Ectodermal cell (in vitro differentiated cells): ENCODE data around the gene SPATA31D1.

Experiments used
- H3K27ac ChIP-seq: 2 replicates; pipeline ENCODE4 v1.7.0; 2013; ENCODE audit warnings: mild to moderate bottlenecking, low read depth, low read length; ENCODE audit not compliant: insufficient read depth, poor library complexity, severe bottlenecking
- H3K27me3 ChIP-seq: 2 replicates; pipeline ENCODE4 v1.7.0; 2013; ENCODE audit warnings: mild to moderate bottlenecking, low read length; ENCODE audit not compliant: insufficient read depth, control insufficient read depth, poor library complexity, severe bottlenecking
- H3K36me3 ChIP-seq: one replicate; pipeline ENCODE4 v1.7.0; 2013; ENCODE audit warnings: low read length; ENCODE audit not compliant: control insufficient read depth, insufficient read depth
- H3K4me1 ChIP-seq: one replicate; pipeline ENCODE4 v1.7.0; 2013; ENCODE audit warnings: low read length; ENCODE audit not compliant: control insufficient read depth, insufficient read depth
- H3K4me3 ChIP-seq: 2 replicates; pipeline ENCODE4 v1.7.0; 2013; ENCODE audit warnings: low read depth, low read length, control low read depth; ENCODE audit not compliant: insufficient read depth
- H3K9me3 ChIP-seq: 2 replicates; pipeline ENCODE4 v1.7.0; 2013; ENCODE audit warnings: mild to moderate bottlenecking, low read length, moderate library complexity; ENCODE audit not compliant: control insufficient read depth
- WGBS, 2 experiments: methylation state at CpG; one replicate each; pipeline ENCODE4 v1.1.7; 2013; ENCODE audit warnings: missing lambda C conversion rate in 2 of 2; 5-methylcytosine and 5-hydroxymethylcytosine counted together

The SPATA31D1 gene

DNA sequence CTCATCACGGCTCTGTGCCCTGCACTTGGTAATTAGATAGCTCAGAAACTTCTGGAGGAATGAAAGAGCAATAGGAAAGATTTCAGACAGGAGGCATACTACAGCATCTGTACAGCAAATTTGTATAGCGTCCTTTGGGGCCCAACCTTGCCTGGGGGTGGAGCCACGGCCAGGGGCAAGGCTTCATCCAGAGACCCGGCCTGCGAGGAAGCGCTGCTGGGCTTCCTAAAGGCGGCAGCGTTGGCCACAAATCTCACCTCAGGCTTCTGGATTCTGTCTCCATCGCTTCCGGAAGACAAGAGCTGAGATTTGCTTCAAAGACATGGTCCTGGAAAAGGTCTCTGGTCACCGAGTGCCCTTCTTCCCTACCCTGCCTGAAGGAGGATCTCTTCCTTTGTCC, 12.2 kb upstream of the SPATA31D1 start:
- Histone ChIP-seq H3K4me1 (no peaks in the 10 kb centered on the region), H3K27ac (no peak overlapping the region), H3K4me3 (no peak overlapping the region), H3K9me3 (no peaks in the 10 kb centered on the region), H3K36me3 (no peaks in the 10 kb centered on the region), H3K27me3 (no peaks in the 10 kb centered on the region)
- WGBS, 2 experiments: 92 to 93% methylated on average over 11 of the region's 11 CpGs

DNA sequence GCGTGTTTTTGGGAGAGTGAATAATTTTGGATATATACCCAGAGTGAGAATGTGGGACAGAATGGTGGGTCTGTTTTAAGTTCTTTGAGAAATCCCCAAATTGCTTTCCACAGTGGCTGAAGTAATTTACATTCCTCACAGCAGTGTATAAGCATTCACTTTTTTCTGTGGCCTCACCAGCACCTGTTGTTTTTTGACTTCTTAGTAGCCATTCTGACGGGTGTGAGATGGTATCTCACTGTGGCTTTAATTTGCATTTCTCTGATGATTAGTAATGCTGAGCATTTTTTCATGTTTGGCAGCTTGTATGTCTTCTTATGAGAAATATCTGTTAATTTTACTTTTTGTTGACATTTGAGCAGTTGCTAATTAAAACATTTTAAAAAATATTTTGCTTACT, 9.4 kb upstream of the SPATA31D1 start:
- Histone ChIP-seq H3K9me3 (no peaks in the 10 kb centered on the region), H3K27ac (no peak overlapping the region)
- WGBS, 2 experiments: 73 to 79% methylated on average over 2 of the region's 2 CpGs

DNA sequence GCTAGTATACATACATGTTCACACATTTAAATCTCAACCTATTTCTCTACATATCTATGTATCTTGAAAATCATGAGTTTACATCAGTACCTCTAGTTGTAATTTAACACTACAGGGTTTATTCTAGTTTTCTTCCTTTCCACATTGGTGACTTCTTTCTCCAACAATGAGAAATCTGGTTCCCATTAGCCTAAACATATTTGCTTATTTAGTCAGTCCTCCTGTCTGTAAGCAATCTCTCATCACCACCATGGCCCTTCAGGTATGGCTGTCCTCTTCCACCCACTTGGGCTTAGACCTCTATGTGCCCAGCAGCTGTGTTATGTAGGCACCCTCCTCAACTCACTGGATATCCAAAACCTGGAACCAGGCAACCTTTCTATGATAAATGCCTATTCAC, 8.0 kb upstream of the SPATA31D1 start:
- H3K4me3 ChIP-seq: no peak overlapping the region
- H3K27ac ChIP-seq: no peak overlapping the region
- H3K36me3 ChIP-seq: no peaks in the 10 kb centered on the region
- H3K4me1 ChIP-seq: no peaks in the 10 kb centered on the region
- H3K9me3 ChIP-seq: no peaks in the 10 kb centered on the region
- H3K27me3 ChIP-seq: no peaks in the 10 kb centered on the region

More for the DNA sequence above, 9.4 kb upstream of the SPATA31D1 start:
- no peaks in the 10 kb centered on the region for H3K27me3 ChIP-seq
- no peaks in the 10 kb centered on the region for H3K36me3 ChIP-seq
- no peak overlapping the region for H3K4me3 ChIP-seq
- no peaks in the 10 kb centered on the region for H3K4me1 ChIP-seq

DNA sequence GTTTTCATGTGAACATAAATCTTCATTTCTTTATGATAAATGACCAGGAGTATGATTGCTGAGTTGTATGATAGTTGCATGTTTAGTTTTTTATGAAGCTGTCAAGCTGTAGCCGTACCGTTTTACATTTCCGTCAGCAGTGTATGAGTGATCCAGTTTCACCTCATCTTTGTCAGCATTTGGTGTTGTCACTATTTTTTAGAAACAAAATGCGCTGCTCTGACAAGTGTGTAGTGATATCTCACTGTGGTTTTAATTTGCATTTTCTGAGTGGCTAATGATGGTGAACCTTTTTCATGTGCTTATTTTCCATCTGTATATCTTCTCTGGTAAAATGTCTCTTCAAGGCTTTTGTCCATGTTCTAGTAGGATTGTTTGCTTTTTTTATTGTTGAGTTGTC, 6.7 kb upstream of the SPATA31D1 start:
- Histone ChIP-seq H3K9me3 (no peaks in the 10 kb centered on the region), H3K4me3 (no peak overlapping the region), H3K27me3 (no peaks in the 10 kb centered on the region), H3K27ac (no peak overlapping the region), H3K4me1 (no peaks in the 10 kb centered on the region), H3K36me3 (no peaks in the 10 kb centered on the region)
- 96 to 97% methylated on average over 4 of the region's 4 CpGs for WGBS, 2 experiments

DNA sequence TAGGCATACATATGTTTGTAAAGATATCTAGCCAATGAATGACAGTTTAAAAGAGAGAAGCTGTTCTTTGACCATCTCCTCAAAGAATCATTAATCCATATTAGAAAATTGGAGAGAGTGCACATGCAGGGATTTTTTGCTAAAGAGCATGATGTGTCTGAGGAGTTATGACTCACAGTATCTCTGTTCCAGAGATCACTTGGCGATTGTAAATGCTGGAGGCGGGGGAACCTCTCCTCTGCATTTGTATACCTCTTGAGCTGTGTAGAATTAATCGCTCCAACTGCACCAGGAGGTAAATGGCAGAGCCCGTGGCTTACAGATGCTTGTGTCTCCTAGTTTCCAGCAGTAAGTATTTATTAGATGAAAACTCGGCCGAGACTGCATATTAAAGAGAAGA, 3.6 kb upstream of the SPATA31D1 start:
- no peaks in the 10 kb centered on the region for H3K36me3 ChIP-seq
- WGBS, 2 experiments: 84 to 93% methylated on average over 6 of the region's 6 CpGs
- H3K27me3 ChIP-seq: no peaks in the 10 kb centered on the region
- H3K4me1 ChIP-seq: no peaks in the 10 kb centered on the region
- no peaks in the 10 kb centered on the region for H3K9me3 ChIP-seq
- no peak overlapping the region for H3K4me3 ChIP-seq
- H3K27ac ChIP-seq: no peak overlapping the region

DNA sequence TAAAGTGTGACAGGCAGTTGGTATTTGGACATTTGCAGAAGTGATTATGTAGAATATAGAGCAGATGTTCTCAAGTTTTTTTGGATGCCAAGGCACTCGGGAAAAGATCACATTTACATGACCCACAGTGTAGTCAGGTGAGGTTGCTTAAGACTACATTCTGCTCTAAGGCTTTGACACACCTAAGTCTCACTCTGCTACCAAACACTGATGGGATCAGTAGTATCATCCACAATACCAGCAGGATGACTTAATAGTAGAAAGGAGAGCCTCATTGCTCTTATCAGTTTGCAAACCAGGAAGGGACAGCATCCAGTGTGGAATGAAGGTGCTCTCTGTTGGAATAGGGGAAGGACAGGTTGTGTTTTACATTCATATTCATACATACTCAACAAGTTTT, 2.5 kb upstream of the SPATA31D1 start:
- Histone ChIP-seq H3K36me3 (no peaks in the 10 kb centered on the region), H3K4me3 (no peak overlapping the region), H3K27me3 (no peaks in the 10 kb centered on the region), H3K9me3 (no peaks in the 10 kb centered on the region), H3K27ac (no peak overlapping the region), H3K4me1 (no peaks in the 10 kb centered on the region)
- 82 to 100% methylated on average over 1 of the region's 1 CpG for WGBS, 2 experiments

DNA sequence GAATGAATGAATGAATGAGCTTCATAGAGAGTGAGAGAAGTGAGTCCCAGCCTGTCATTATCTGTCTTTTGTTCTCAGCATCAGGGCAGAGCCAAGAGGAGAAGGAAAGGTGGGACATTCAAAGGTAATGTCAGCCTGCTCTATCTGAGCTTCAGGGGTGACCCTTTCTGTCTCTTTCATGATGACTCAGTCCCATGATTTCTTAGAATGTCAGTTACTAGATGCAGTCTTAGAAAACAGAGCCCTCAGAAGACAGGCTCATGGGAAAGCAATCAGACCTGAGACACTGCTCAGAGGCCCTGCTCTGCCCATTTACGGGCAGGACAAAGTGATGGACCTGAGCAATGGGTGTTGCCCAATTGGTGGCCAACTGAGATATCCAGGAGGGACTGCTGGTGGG, 1.1 kb downstream of the SPATA31D1 start:
- H3K27ac ChIP-seq: no peak overlapping the region
- H3K4me1 ChIP-seq: no peaks in the 10 kb centered on the region
- WGBS, 2 experiments: 91 to 97% methylated on average over 1 of the region's 1 CpG
- no peak overlapping the region for H3K4me3 ChIP-seq
- H3K9me3 ChIP-seq: no peaks in the 10 kb centered on the region
- H3K36me3 ChIP-seq: no peaks in the 10 kb centered on the region
- H3K27me3 ChIP-seq: no peaks in the 10 kb centered on the region

DNA sequence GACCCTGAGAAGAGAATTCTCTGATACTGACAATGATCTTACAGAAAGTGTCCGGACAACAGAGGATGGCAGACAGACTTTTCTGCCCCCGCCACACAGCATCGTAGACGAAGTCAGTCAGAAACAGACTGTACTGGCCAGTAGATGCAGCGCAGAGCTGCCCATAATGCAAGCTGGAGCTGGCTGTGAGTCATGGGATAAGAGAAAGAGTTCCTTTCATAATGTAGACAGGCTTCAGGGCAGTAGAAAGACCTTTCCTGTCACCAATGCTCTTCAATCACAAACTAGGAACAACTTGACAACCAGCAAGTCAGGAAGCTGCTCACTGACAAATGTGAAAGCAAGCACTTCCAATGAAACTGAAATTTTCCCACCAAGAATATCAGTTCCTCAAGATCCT, 5.1 kb downstream of the SPATA31D1 start:
- Histone ChIP-seq H3K27ac (no peak overlapping the region), H3K4me3 (no peak overlapping the region), H3K36me3 (no peaks in the 10 kb centered on the region), H3K27me3 (no peaks in the 10 kb centered on the region), H3K4me1 (no peaks in the 10 kb centered on the region), H3K9me3 (no peaks in the 10 kb centered on the region)
- 95 to 97% methylated on average over 5 of the region's 5 CpGs for WGBS, 2 experiments

DNA sequence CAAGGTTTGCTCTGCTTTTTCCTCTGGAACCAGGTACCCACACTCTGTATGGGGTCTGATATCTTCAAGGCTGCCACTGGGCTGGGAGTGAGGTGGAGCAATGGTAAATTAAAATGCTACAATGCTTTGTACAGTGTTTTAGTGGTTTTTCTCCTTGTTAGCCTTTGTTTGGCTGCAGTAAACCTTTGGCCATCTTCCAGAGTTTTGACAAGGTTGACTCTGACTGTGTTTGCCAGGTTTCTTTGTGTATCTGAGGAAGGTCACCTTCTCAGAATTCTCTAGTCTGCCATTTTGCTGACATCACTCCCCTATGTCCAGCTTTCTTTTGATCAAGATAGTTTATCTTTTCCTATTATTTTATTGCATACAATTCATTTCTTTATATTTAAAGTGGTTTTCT, 11.2 kb downstream of the SPATA31D1 start:
- Histone ChIP-seq H3K9me3 (no peaks in the 10 kb centered on the region), H3K27me3 (no peaks in the 10 kb centered on the region), H3K4me1 (no peaks in the 10 kb centered on the region), H3K36me3 (no peaks in the 10 kb centered on the region), H3K27ac (no peak overlapping the region), H3K4me3 (no peak overlapping the region)

DNA sequence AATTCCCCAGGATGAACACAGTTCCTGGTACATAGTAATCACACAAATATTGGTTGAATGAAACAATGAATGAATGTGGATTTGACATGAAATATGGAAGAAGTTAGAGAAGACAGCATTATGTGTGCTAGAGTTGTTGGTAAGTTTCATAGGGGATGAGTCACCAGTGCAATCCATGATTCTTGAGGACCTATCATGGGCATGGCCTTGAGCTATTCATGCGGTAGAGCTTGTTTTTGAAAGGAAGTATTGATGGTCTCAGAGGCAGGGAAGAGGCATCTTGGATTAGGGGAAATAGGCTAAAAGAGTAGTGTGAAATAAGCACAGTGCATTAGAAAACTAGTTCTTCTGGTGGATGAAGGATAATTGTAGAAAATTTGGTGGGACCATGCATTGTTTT, 22.1 kb downstream of the SPATA31D1 start:
- Histone ChIP-seq H3K27me3 (no peaks in the 10 kb centered on the region), H3K9me3 (no peaks in the 10 kb centered on the region), H3K36me3 (no peaks in the 10 kb centered on the region), H3K27ac (no peak overlapping the region), H3K4me3 (no peak overlapping the region), H3K4me1 (no peaks in the 10 kb centered on the region)
- WGBS, 2 experiments: 95 to 96% methylated on average over 1 of the region's 1 CpG

DNA sequence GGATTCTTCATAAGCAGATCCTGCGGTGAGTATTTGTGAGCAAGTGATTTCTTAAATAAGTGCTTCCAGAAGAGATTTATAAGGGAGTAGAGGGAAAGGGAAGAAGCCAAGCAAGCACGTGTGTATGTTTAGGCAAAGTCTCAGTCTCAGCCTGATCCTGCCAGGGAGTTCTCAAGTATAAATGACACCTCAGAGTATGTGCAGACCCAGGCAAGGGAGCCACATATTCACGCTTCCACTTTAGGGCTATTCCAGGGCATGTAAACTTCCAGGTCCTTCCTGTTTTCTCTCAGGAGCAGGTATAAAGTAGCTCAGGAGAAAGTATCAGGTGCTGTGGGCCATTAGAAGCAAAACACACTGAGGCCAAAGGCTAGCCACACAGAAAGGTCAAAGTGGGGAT, 22.6 kb downstream of the SPATA31D1 start:
- H3K27me3 ChIP-seq: no peaks in the 10 kb centered on the region
- H3K9me3 ChIP-seq: no peaks in the 10 kb centered on the region
- no peak overlapping the region for H3K27ac ChIP-seq
- H3K4me3 ChIP-seq: no peak overlapping the region
- no peaks in the 10 kb centered on the region for H3K4me1 ChIP-seq
- no peaks in the 10 kb centered on the region for H3K36me3 ChIP-seq
- 94 to 100% methylated on average over 3 of the region's 3 CpGs for WGBS, 2 experiments
